ENCODE data around the gene ENPP1.

- TF ChIP-seq, protein P1, sequence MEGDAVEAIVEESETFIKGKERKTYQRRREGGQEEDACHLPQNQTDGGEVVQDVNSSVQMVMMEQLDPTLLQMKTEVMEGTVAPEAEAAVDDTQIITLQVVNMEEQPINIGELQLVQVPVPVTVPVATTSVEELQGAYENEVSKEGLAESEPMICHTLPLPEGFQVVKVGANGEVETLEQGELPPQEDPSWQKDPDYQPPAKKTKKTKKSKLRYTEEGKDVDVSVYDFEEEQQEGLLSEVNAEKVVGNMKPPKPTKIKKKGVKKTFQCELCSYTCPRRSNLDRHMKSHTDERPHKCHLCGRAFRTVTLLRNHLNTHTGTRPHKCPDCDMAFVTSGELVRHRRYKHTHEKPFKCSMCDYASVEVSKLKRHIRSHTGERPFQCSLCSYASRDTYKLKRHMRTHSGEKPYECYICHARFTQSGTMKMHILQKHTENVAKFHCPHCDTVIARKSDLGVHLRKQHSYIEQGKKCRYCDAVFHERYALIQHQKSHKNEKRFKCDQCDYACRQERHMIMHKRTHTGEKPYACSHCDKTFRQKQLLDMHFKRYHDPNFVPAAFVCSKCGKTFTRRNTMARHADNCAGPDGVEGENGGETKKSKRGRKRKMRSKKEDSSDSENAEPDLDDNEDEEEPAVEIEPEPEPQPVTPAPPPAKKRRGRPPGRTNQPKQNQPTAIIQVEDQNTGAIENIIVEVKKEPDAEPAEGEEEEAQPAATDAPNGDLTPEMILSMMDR (IDR thresholded peaks at IDR 0.05): no peak
- no peak for TF ChIP-seq POLR2A (IDR thresholded peaks at IDR 0.05)
Observed at GRCh38 chr6:131894493-131895424, 86.9 kb downstream of the ENPP1 start.

Data from ovary (tissue), 3 donors.